Adipose tissue (tissue), 3 donors: ENCODE results near the gene COMT. TPM values are rescaled to one million over a fixed set of nuclear protein-coding genes. Genes with fewer than 3 reads are reported as not detected.
"Not testable (repeated sequence)": the region's sequence is repeated elsewhere in the genome, so short reads cannot be mapped to it uniquely, and the experiment has no call there.

Source experiments
- H3K27ac ChIP-seq: one replicate; pipeline ENCODE4 v1.5.1; 2013; ENCODE audit warnings: low read depth, low read length
- WGBS, 3 donors: extraction: QIAGEN DNeasy Blood & Tissue Kit; methylation state at CpG; one replicate each; pipeline ENCODE4 v1.1.7; 2013; 5-methylcytosine and 5-hydroxymethylcytosine counted together
- polyA plus RNA-seq, 3 donors: library from polyadenylated mRNA; stranded (reverse); fragments of 200-250 nt; gene quantifications; one replicate each; pipeline ENCODE4 v1.2.3, GENCODE V29; 2013
- donor health status: healthy with polysubstance abuse.
- donor health status: Bipolar disorder and iron deficiency.
- donor health status: healthy.

Gene COMT
- polyA plus RNA-seq, 3 donors, result 70.9 to 173 (median 133) TPM

GRCh38 chr22:19905347-19906276 is 36.0 kb upstream of the COMT start:
- 85 to 89% (median 88%) methylated on average over 22 of the region's 22 CpGs for WGBS, 3 donors
- H3K27ac ChIP-seq, result no peak overlapping the region

- 93 to 94% (median 94%) methylated on average over 25 of the region's 25 CpGs for WGBS, 3 donors
- not testable (repeated sequence) for H3K27ac ChIP-seq
Observed at GRCh38 chr22:19906864-19907263, 34.7 kb upstream of the COMT start.

- WGBS, 3 donors, result 89 to 93% (median 91%) methylated on average over 15 to 16 of the region's 16 CpGs
- not testable (repeated sequence) for H3K27ac ChIP-seq
Observed at GRCh38 chr22:19907902-19908301, 33.7 kb upstream of the COMT start.

GRCh38 chr22:19909350-19910179 is 32.0 kb upstream of the COMT start:
- WGBS, 3 donors, result 32 to 41% (median 34%) methylated on average over 6 of the region's 6 CpGs
- H3K27ac ChIP-seq, result no peak overlapping the region

- 33 to 45% (median 34%) methylated on average over 4 of the region's 4 CpGs for WGBS, 3 donors
Observed at GRCh38 chr22:19910180-19910744, 31.3 kb upstream of the COMT start.

GRCh38 chr22:19911540-19912270 is 29.9 kb upstream of the COMT start:
- 86 to 92% (median 91%) methylated on average over 11 to 12 of the region's 12 CpGs for WGBS, 3 donors
- no peak overlapping the region for H3K27ac ChIP-seq

More at GRCh38 chr22:19910180-19910744, 31.3 kb upstream of the COMT start:
- no peak overlapping the region for H3K27ac ChIP-seq

GRCh38 chr22:19912271-19912999 is 29.1 kb upstream of the COMT start:
- WGBS, 3 donors, result 79 to 84% (median 82%) methylated on average over 20 of the region's 20 CpGs
- H3K27ac ChIP-seq, result no peak overlapping the region

GRCh38 chr22:19913337-19913936 is 28.1 kb upstream of the COMT start:
- WGBS, 3 donors, result 90 to 92% (median 91%) methylated on average over 6 of the region's 6 CpGs

GRCh38 chr22:19914201-19914943 is 27.2 kb upstream of the COMT start:
- WGBS, 3 donors, result 90 to 97% (median 95%) methylated on average over 9 of the region's 9 CpGs
- no peak overlapping the region for H3K27ac ChIP-seq

More at GRCh38 chr22:19913337-19913936, 28.1 kb upstream of the COMT start:
- H3K27ac ChIP-seq, result no peak overlapping the region

- 77 to 91% (median 88%) methylated on average over 13 of the region's 13 CpGs for WGBS, 3 donors
- H3K27ac ChIP-seq, result no peak overlapping the region
Observed at GRCh38 chr22:19915287-19915954, 26.2 kb upstream of the COMT start.

- H3K27ac ChIP-seq, result no peak overlapping the region
- 88 to 90% (median 90%) methylated on average over 9 of the region's 9 CpGs for WGBS, 3 donors
Observed at GRCh38 chr22:19916006-19916405, 25.6 kb upstream of the COMT start.

GRCh38 chr22:19916941-19917340 is 24.6 kb upstream of the COMT start:
- WGBS, 3 donors, result 73 to 77% (median 74%) methylated on average over 7 of the region's 7 CpGs
- no peak overlapping the region for H3K27ac ChIP-seq

- 94 to 96% (median 95%) methylated on average over 12 of the region's 12 CpGs for WGBS, 3 donors
- no peak overlapping the region for H3K27ac ChIP-seq
Observed at GRCh38 chr22:19917389-19918138, 24.0 kb upstream of the COMT start.

- WGBS, 3 donors, result 84 to 88% (median 84%) methylated on average over 23 of the region's 23 CpGs
- H3K27ac ChIP-seq, result no peak overlapping the region
Observed at GRCh38 chr22:19918332-19919106, 23.1 kb upstream of the COMT start.
